Lower leg skin (tissue), 4 donors: ENCODE data around the gene RAD51B. TPM values are rescaled to one million over a fixed set of nuclear protein-coding genes. Genes with fewer than 3 reads are reported as not detected.
"Not testable (repeated sequence)": the region's sequence is repeated elsewhere in the genome, so short reads cannot be mapped to it uniquely, and the experiment has no call there.

Experiments
- DNase-seq, 2 donors: peaks; one replicate each; pipeline ENCODE4 v3.0.0-alpha.2; 2019; ENCODE audit warnings: low spot score in 2 of 2
- H3K4me3 ChIP-seq: fragments of 200-600 bp; sonication (generic); 2 replicates; pipeline ENCODE4 v1.5.1; 2017; ENCODE audit warnings: mild to moderate bottlenecking, low read depth; ENCODE audit not compliant: poor library complexity, severe bottlenecking
- CTCF ChIP-seq, 3 donors: fragments of 450-650 bp; IDR thresholded peaks; one replicate each; pipeline ENCODE4 v1.5.1; 2016; ENCODE audit warnings: antibody characterized with exemption in 3 of 3, mild to moderate bottlenecking in 3 of 3, moderate library complexity in 2 of 3
- POLR2A ChIP-seq, 2 donors: fragments of 450-650 bp; IDR thresholded peaks; one replicate each; pipeline ENCODE4 v1.6.1; 2016 to 2017; ENCODE audit warnings: antibody characterized with exemption in 2 of 2, mild to moderate bottlenecking in 1 of 2, moderate library complexity in 1 of 2
- WGBS, 2 donors: methylation state at CpG; one replicate each; pipeline ENCODE4 v1.1.5; 2018; 5-methylcytosine and 5-hydroxymethylcytosine counted together
- intact Hi-C: fragments of 100-400 bp; cut with DNase I; formaldehyde crosslinking; loops from one replicate; pipeline ENCODE4 v1.15.0; 2023; ENCODE audit warnings: low total_unique reads
- total RNA-seq, 4 donors: library from RNA; depleted of rRNA; stranded (reverse); fragments of >200 nt; gene quantifications; one replicate each; pipeline ENCODE4 v1.1.0, GENCODE V29; 2016

The RAD51B gene
- total RNA-seq, 4 donors from 2014 or later: 6.1 to 27.2 (median 13.6) TPM

- DNase-seq: no peak
- intact Hi-C loops: no loop called here
- H3K4me3 ChIP-seq: no peak overlapping the region
- TF ChIP-seq POLR2A (IDR thresholded peaks at IDR 0.05) (no peak), CTCF (IDR thresholded peaks at IDR 0.05) (no peak)
- 55 to 61% methylated on average over 1 of the region's 1 CpG for WGBS, 2 donors
These were observed 357.1 kb downstream of the RAD51B start for GRCh38 chr14:68176687-68177086.

GRCh38 chr14:68177728-68178127 is 358.1 kb downstream of the RAD51B start:
- no peak for TF ChIP-seq CTCF (IDR thresholded peaks at IDR 0.05)
- no peak for TF ChIP-seq POLR2A (IDR thresholded peaks at IDR 0.05)
- no peak overlapping the region for H3K4me3 ChIP-seq
- 31 to 40% methylated on average over 3 of the region's 3 CpGs for WGBS, 2 donors
- intact Hi-C loops: no loop called here
- no peak for DNase-seq

- intact Hi-C loops: no loop called here
- 42 to 57% methylated on average over 2 of the region's 2 CpGs for WGBS, 2 donors
- no peak for DNase-seq
- TF ChIP-seq POLR2A (IDR thresholded peaks at IDR 0.05): no peak
- TF ChIP-seq CTCF (IDR thresholded peaks at IDR 0.05): no peak
- no peak overlapping the region for H3K4me3 ChIP-seq
These were observed 358.7 kb downstream of the RAD51B start for GRCh38 chr14:68178282-68178681.

GRCh38 chr14:68181519-68182326 is 362.1 kb downstream of the RAD51B start:
- intact Hi-C loops: no loop called here
- WGBS, 2 donors: 53 to 60% methylated on average over 3 of the region's 3 CpGs
- no peak for TF ChIP-seq POLR2A (IDR thresholded peaks at IDR 0.05)
- TF ChIP-seq CTCF (IDR thresholded peaks at IDR 0.05): no peak
- DNase-seq: no peak
- H3K4me3 ChIP-seq: no peak overlapping the region

- H3K4me3 ChIP-seq: no peak overlapping the region
- intact Hi-C loops: no loop called here
- WGBS, 2 donors: 84 to 85% methylated on average over 5 of the region's 5 CpGs
- TF ChIP-seq POLR2A (IDR thresholded peaks at IDR 0.05): no peak
- no peak for TF ChIP-seq CTCF (IDR thresholded peaks at IDR 0.05)
- no peak for DNase-seq
These were observed 362.9 kb downstream of the RAD51B start for GRCh38 chr14:68182492-68182891.

- H3K4me3 ChIP-seq, intact Hi-C loops: not testable (repeated sequence)
- WGBS, 2 donors: 95 to 96% methylated on average over 5 of the region's 5 CpGs
These were observed 367.1 kb downstream of the RAD51B start for GRCh38 chr14:68186500-68187276.

More at GRCh38 chr14:68186500-68187276, 367.1 kb downstream of the RAD51B start:
- not testable (repeated sequence) for DNase-seq
